Left lung (tissue), 10 donors: Measurements from ENCODE around the gene SDK1. TPM values are rescaled to one million over a fixed set of nuclear protein-coding genes. Genes with fewer than 3 reads are reported as not detected.

Source experiments
- ATAC-seq: fragments of 200-7000 bp; cut with Tn5 transposase; one replicate; pipeline ENCODE4 v1.9.1; 2020; ENCODE audit warnings: moderate library complexity
- DNase-seq, 4 donors: peaks; one replicate each; pipeline ENCODE4 v3.0.0-alpha.2; 2013 to 2020
- H3K27ac ChIP-seq, 2 donors: fragments of 200-600 bp; sonication (generic) in 1 of 2; one replicate each; pipeline versions ENCODE4 v1.5.0 to v1.8.0; 2020 to 2021
- H3K27me3 ChIP-seq, 2 donors: fragments of 200-600 bp; sonication (generic) in 1 of 2; one replicate each; pipeline versions ENCODE4 v1.5.0 to v1.8.0; 2020 to 2021
- H3K36me3 ChIP-seq, 2 donors: fragments of 200-600 bp; sonication (generic) in 1 of 2; one replicate each; pipeline versions ENCODE4 v1.5.0 to v1.8.0; 2020 to 2021
- H3K4me1 ChIP-seq, 2 donors: fragments of 200-600 bp; one replicate each; pipeline ENCODE4 v1.8.0; 2021
- H3K4me3 ChIP-seq, 2 donors: fragments of 200-600 bp; sonication (generic) in 1 of 2; one replicate each; pipeline versions ENCODE4 v1.5.0 to v1.8.0; 2020 to 2021; ENCODE audit warnings: mild to moderate bottlenecking in 1 of 2
- H3K9me3 ChIP-seq, 2 donors: fragments of 200-600 bp; sonication (generic) in 1 of 2; one replicate each; pipeline versions ENCODE4 v1.5.0 to v1.8.0; 2020 to 2021
- CTCF ChIP-seq, 2 donors: fragments of 200-600 bp; sonication (generic) in 1 of 2; IDR thresholded peaks; one replicate each; pipeline versions ENCODE4 v1.5.0 to v1.8.0; 2021; ENCODE audit warnings: antibody characterized with exemption in 2 of 2
- intact Hi-C, 2 donors: fragments of 100-400 bp; cut with DNase I; formaldehyde crosslinking; loops; one replicate each; pipeline versions ENCODE4 v1.11.2 to v1.14.2; 2022
- polyA plus RNA-seq, 6 donors: library from polyadenylated mRNA; unstranded; fragments of 120-200 nt; gene quantifications; one replicate each; pipeline ENCODE4 v1.2.1, GENCODE V29; 2013; ENCODE audit not compliant: insufficient read length in 6 of 6
- total RNA-seq, 2 donors: library from RNA; stranded (reverse); fragmentation: NEBNext Ultra II Directional; extraction: Animal tissue kit (Norgen Biotek cat#: 25700); gene quantifications; one replicate each; pipeline ENCODE4 v1.2.1, GENCODE V29; 2021
- donor health status: DM: no; HTN: yes; CAD: no.
- donor health status: DM: no; HTN: no; CAD: no.

SDK1 gene
- total and polyA plus RNA-seq, 8 donors: 5.5 to 17.6 (median 13.0) TPM

GRCh38 chr7:3309140-3309539 lies 8.1 kb downstream of the SDK1 start:
- Histone ChIP-seq H3K4me3 (no peak overlapping the region), H3K4me1 (no peaks in the 10 kb centered on the region), H3K27ac (no peak overlapping the region), H3K27me3 (peaks cover 0 to 6% of the 10 kb centered on the region in 2 donors), H3K9me3 (no peaks in the 10 kb centered on the region), H3K36me3 (no peaks in the 10 kb centered on the region)
- DNase-seq (no peak), ATAC-seq (no peak)
- no peak for TF ChIP-seq CTCF (IDR thresholded peaks at IDR 0.05)
- intact Hi-C loops: no loop called here

GRCh38 chr7:3309956-3310355 lies 8.9 kb downstream of the SDK1 start:
- intact Hi-C loops: no loop called here

GRCh38 chr7:3310884-3311283 lies 9.8 kb downstream of the SDK1 start:
- intact Hi-C loops: no loop called here
- ATAC-seq: no peak

More at GRCh38 chr7:3309956-3310355, 8.9 kb downstream of the SDK1 start:
- Histone ChIP-seq H3K9me3 (no peaks in the 10 kb centered on the region), H3K36me3 (no peaks in the 10 kb centered on the region), H3K27ac (no peak overlapping the region), H3K4me3 (no peak overlapping the region), H3K4me1 (no peaks in the 10 kb centered on the region), H3K27me3 (no peaks in the 10 kb centered on the region)
- DNase-seq (no peak), ATAC-seq (no peak)
- no peak for TF ChIP-seq CTCF (IDR thresholded peaks at IDR 0.05)

GRCh38 chr7:3312583-3312982 lies 11.5 kb downstream of the SDK1 start:
- DNase-seq (no peak), ATAC-seq (no peak)
- Histone ChIP-seq H3K4me3 (no peak overlapping the region), H3K36me3 (no peaks in the 10 kb centered on the region), H3K9me3 (no peaks in the 10 kb centered on the region), H3K27ac (no peak overlapping the region), H3K4me1 (no peaks in the 10 kb centered on the region), H3K27me3 (no peaks in the 10 kb centered on the region)
- intact Hi-C loops: no loop called here
- TF ChIP-seq CTCF (IDR thresholded peaks at IDR 0.05): no peak

More at GRCh38 chr7:3310884-3311283, 9.8 kb downstream of the SDK1 start:
- Histone ChIP-seq H3K9me3 (no peaks in the 10 kb centered on the region), H3K4me3 (no peak overlapping the region), H3K27ac (no peak overlapping the region), H3K27me3 (no peaks in the 10 kb centered on the region), H3K4me1 (no peaks in the 10 kb centered on the region), H3K36me3 (no peaks in the 10 kb centered on the region)
- no peak for TF ChIP-seq CTCF (IDR thresholded peaks at IDR 0.05)
- no peak for DNase-seq

- H3K27me3 ChIP-seq: no peaks in the 10 kb centered on the region
- intact Hi-C loops: no loop called here
- TF ChIP-seq CTCF (IDR thresholded peaks at IDR 0.05): no peak
- H3K4me1 ChIP-seq: no peaks in the 10 kb centered on the region
- DNase-seq (no peak), ATAC-seq (no peak)
- H3K4me3 ChIP-seq: no peak overlapping the region
- H3K36me3 ChIP-seq: no peaks in the 10 kb centered on the region
- no peak overlapping the region for H3K27ac ChIP-seq
- H3K9me3 ChIP-seq: no peaks in the 10 kb centered on the region
Measured at GRCh38 chr7:3318874-3319273, 17.8 kb downstream of the SDK1 start.
